Thymus (tissue), 14 donors: ENCODE measurements around the gene TM9SF4. TPM values are rescaled to one million over a fixed set of nuclear protein-coding genes. Genes with fewer than 3 reads are reported as not detected.

Source experiments
- DNase-seq, 9 donors: peaks; one replicate each; pipeline ENCODE4 v3.0.0-alpha.2; 2013; ENCODE audit warnings: low spot score in 9 of 9, low read depth in 6 of 9, missing footprints in 1 of 9
- H3K27ac ChIP-seq, 2 donors: one replicate each; pipeline ENCODE4 v1.5.1; 2013; ENCODE audit warnings: control low read depth in 1 of 2, low read depth in 1 of 2, low read length in 1 of 2, mild to moderate bottlenecking in 1 of 2, moderate library complexity in 1 of 2
- H3K27me3 ChIP-seq, 2 donors: one replicate each; pipeline ENCODE4 v1.5.1; 2013; ENCODE audit warnings: low read length in 1 of 2; ENCODE audit not compliant: control insufficient read depth in 2 of 2, insufficient read depth in 1 of 2
- H3K36me3 ChIP-seq, 2 donors: one replicate each; pipeline ENCODE4 v1.5.1; 2013; ENCODE audit warnings: low read length in 1 of 2, mild to moderate bottlenecking in 1 of 2, moderate library complexity in 1 of 2; ENCODE audit not compliant: control insufficient read depth in 2 of 2, insufficient read depth in 2 of 2
- H3K4me1 ChIP-seq, 2 donors: one replicate each; pipeline ENCODE4 v1.5.1; 2013; ENCODE audit warnings: low read length in 2 of 2; ENCODE audit not compliant: control insufficient read depth in 2 of 2, insufficient read depth in 2 of 2
- H3K4me3 ChIP-seq, 2 donors: one replicate each; pipeline ENCODE4 v1.5.1; 2013; ENCODE audit warnings: low read length in 2 of 2, control low read depth in 1 of 2, mild to moderate bottlenecking in 1 of 2
- H3K9me3 ChIP-seq, 2 donors: one replicate each; pipeline ENCODE4 v1.5.1; 2013; ENCODE audit warnings: low read length in 1 of 2, mild to moderate bottlenecking in 1 of 2; ENCODE audit not compliant: control insufficient read depth in 2 of 2, insufficient read depth in 1 of 2
- WGBS: extraction: QIAGEN DNeasy Blood & Tissue Kit; methylation state at CpG from one replicate; pipeline ENCODE4 v1.1.7; 2013; 5-methylcytosine and 5-hydroxymethylcytosine counted together
- long read RNA-seq, 10 donors: transcript quantifications; one replicate each; lab custom pipeline, GENCODE V29; 2026
- polyA plus RNA-seq: library from polyadenylated mRNA; stranded (reverse); fragments of 200-250 nt; gene quantifications from one replicate; pipeline ENCODE4 v1.2.3, GENCODE V29; 2013
- total RNA-seq: library from RNA; stranded (reverse); fragments of 120-200 nt; gene quantifications from one replicate; pipeline ENCODE4 v1.2.4, GENCODE V29; 2013
- donor health status: healthy.

Gene TM9SF4, protein sequence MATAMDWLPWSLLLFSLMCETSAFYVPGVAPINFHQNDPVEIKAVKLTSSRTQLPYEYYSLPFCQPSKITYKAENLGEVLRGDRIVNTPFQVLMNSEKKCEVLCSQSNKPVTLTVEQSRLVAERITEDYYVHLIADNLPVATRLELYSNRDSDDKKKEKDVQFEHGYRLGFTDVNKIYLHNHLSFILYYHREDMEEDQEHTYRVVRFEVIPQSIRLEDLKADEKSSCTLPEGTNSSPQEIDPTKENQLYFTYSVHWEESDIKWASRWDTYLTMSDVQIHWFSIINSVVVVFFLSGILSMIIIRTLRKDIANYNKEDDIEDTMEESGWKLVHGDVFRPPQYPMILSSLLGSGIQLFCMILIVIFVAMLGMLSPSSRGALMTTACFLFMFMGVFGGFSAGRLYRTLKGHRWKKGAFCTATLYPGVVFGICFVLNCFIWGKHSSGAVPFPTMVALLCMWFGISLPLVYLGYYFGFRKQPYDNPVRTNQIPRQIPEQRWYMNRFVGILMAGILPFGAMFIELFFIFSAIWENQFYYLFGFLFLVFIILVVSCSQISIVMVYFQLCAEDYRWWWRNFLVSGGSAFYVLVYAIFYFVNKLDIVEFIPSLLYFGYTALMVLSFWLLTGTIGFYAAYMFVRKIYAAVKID
- 13.6 TPM for total RNA-seq
- polyA plus RNA-seq: 18.7 TPM
- long read RNA-seq, donor 1, partial matches to known transcripts: 0 of 1 reads
- long read RNA-seq, donor 1, other reads (novel, unspliced or antisense): 0 of 1 reads
- long read RNA-seq, donor 2, partial matches to known transcripts: 11 of 14 reads
- long read RNA-seq, donor 2, other reads (novel, unspliced or antisense): 0 of 14 reads
- long read RNA-seq, donor 3, partial matches to known transcripts: 0 of 2 reads
- long read RNA-seq, donor 3, other reads (novel, unspliced or antisense): 0 of 2 reads
- long read RNA-seq, donor 4, partial matches to known transcripts: 5 of 5 reads
- long read RNA-seq, donor 4, other reads (novel, unspliced or antisense): 0 of 5 reads
- long read RNA-seq, donor 5, transcript TM9SF4-202 (18 exons, 3,978 nt): major isoform, 6 of 11 reads
- long read RNA-seq, donor 5, partial matches to known transcripts: 5 of 11 reads
- long read RNA-seq, donor 5, other reads (novel, unspliced or antisense): 0 of 11 reads
- long read RNA-seq, donor 6, partial matches to known transcripts: 7 of 11 reads
- long read RNA-seq, donor 6, other reads (novel, unspliced or antisense): 0 of 11 reads
- long read RNA-seq, donor 7, partial matches to known transcripts: 8 of 11 reads
- long read RNA-seq, donor 7, other reads (novel, unspliced or antisense): 0 of 11 reads
- long read RNA-seq, donor 8, partial matches to known transcripts: 0 of 1 reads
- long read RNA-seq, donor 8, other reads (novel, unspliced or antisense): 0 of 1 reads
- long read RNA-seq, donor 9, partial matches to known transcripts: 0 of 3 reads
- long read RNA-seq, donor 9, other reads (novel, unspliced or antisense): 0 of 3 reads
- long read RNA-seq, donor 10, partial matches to known transcripts: 0 of 3 reads
- long read RNA-seq, donor 10, other reads (novel, unspliced or antisense): 0 of 3 reads

DNA sequence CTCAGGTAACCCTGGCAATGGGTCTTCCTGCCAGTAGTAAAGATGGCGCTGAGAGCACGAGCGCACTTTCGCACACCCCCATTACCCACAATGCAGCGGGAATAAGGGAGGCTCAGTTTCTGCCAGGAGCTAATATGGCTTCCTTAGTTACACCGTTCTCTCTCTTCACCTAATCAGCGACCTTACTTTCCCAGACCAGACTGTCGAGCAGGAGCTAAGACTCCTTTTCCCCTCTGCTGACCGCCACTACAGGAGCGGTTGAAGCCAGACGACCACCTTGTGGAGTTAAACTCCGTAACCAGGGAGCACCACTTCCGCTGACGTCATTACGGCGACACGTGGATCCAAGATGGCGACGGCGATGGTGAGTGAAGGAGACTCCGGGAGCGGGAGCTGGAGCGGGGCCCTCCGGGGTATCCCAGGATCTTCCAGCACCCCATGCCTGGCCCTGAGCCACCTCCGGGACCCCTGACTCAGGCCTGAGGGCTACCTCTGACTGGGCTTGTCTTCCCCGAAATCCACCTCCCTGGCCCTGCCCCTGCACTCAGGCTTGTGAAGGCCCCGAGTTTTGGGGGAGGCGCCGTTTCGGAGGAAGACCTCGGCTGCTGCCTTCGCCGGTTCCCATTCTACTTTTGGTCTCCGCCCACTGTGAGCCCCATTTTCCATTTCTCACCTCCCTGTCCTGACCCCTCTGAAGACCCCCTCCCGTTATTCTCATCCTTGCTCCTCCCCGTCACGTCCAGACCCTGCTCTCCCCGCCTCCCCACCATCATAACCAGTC, at the start of gene TM9SF4:
Gene TM9SF4, plus strand, starts transcription at position 323 of the 781 bp plus-strand sequence. Its CDS starts 27 bp downstream, at position 350.
- Histone ChIP-seq H3K27me3 (no peaks in the 10 kb centered on the region), H3K4me1 (peaks cover 8 to 13% of the 10 kb centered on the region in 2 donors), H3K9me3 (peaks cover 0 to 4% of the 10 kb centered on the region in 2 donors), H3K27ac (peak within 1 kb of the TSS; percentile 93 to 99), H3K36me3 (no peaks in the 10 kb centered on the region), H3K4me3 (peak within 1 kb of the TSS; percentile 80 to 94)
- peak; percentile 89 to 99 (median 97) for DNase-seq
- under 1% methylated on average over 38 of the region's 38 CpGs for WGBS

DNA sequence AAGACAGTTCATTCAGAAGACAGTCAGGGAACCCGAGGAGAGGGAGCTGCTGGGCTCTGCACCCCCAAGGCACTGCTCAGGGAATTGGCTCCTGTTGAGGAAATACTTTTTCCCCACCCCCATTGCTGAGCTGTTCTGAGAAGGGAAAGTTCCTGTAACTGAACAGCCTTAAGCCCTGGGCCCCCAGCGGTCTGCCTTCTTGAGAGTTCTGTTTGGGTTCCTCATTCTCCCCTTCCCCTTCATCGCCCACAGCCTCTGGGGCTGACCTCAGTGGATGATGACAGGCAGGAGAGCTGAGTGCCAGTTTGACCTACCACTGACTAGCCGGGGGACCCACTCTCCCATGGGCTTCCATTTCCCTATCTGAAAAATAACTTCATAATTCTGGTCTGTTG, 46.7 kb upstream of the TM9SF4 start:
- Histone ChIP-seq H3K27ac (no peak overlapping the region), H3K4me1 (peaks cover 0 to 5% of the 10 kb centered on the region in 2 donors), H3K4me3 (no peak overlapping the region), H3K36me3 (no peaks in the 10 kb centered on the region), H3K9me3 (no peaks in the 10 kb centered on the region), H3K27me3 (no peaks in the 10 kb centered on the region)
- WGBS: 14% methylated on average over 4 of the region's 4 CpGs
- DNase-seq: peak in 1 of 9 donors; percentile 41

DNA sequence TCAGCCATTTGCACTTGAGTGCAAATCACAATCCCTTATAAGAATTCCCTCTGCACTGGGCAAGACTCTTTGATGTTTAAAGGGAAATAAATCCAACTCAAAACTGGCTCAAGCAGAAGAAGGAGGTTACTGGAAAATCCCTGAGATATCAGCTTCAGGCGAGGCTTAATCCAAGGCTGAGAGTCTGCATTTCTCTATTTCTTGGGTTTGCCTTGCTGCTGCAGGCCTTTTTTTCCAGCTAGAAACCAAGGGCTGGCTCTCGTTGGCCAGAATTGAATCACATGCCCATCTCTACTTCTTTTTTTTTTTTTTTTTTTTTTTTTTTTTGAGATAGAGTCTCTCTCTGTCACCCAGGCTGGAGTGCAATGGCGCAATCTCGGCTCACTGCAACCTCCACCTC, 45.8 kb upstream of the TM9SF4 start:
- Histone ChIP-seq H3K36me3 (no peaks in the 10 kb centered on the region), H3K27ac (peak overlapping the region in 1 of 2 donors; percentile 47), H3K27me3 (no peaks in the 10 kb centered on the region), H3K4me3 (no peak overlapping the region), H3K4me1 (peaks cover 0 to 5% of the 10 kb centered on the region in 2 donors), H3K9me3 (no peaks in the 10 kb centered on the region)
- 93% methylated on average over 4 of the region's 4 CpGs for WGBS
- no peak for DNase-seq

DNA sequence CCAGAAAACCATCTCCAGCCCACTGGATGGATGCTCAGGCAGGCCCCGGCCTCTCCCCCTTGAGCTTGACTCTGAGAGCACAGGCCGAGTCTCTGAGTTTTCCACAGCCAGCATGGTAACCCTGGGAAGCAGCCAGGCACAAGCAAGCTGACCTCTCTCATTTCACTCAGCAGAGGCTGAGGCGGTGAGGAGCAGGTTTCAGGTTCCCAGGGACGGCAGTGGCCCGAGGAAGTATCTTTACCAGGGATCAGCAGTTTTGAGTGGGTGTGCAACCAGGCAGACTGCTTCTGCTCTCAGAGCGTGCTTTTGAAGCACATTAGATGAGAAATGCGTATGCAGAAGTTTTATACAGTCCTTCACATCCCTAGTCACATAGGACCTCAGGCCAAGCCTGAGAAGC, 44.8 kb upstream of the TM9SF4 start:
- H3K27ac ChIP-seq: no peak overlapping the region
- WGBS: 92% methylated on average over 7 of the region's 7 CpGs

DNA sequence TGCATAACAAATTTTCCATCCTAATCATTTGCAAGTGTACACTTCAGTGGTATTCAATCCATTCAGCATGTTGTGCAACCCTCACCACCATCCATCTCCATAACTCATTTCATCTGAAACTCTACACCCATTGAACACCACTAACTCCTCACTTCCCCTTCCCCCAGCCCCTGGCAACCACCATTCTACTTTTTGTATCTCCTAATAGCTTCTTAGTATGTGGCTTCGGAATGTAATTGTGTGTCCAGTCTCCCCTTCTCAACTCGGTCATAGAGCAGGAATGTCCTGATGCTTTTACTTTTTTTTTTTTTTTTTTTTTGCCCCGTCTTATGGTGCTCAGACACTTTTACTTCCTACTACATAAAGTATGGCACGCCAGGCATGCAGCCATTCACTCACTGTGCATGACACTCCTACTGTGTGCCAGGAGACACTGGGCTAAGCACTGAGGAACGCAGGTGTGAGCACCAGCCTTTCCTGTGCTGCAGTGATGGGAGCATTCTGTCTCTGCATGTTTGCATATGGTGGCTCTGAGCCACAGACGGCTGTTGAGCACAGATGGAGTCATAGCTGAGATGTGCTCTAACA, 42.2 kb upstream of the TM9SF4 start:
- Histone ChIP-seq H3K27me3 (no peaks in the 10 kb centered on the region), H3K9me3 (no peaks in the 10 kb centered on the region), H3K4me3 (no peak overlapping the region), H3K27ac (no peak overlapping the region), H3K36me3 (no peaks in the 10 kb centered on the region), H3K4me1 (peaks cover 0 to 11% of the 10 kb centered on the region in 2 donors)
- no peak for DNase-seq
- WGBS: 93% methylated on average over 6 of the region's 6 CpGs

More for the DNA sequence above, 44.8 kb upstream of the TM9SF4 start:
- DNase-seq: no peak
- Histone ChIP-seq H3K4me3 (no peak overlapping the region), H3K4me1 (peaks cover 0 to 8% of the 10 kb centered on the region in 2 donors), H3K27me3 (no peaks in the 10 kb centered on the region), H3K9me3 (no peaks in the 10 kb centered on the region), H3K36me3 (no peaks in the 10 kb centered on the region)

DNA sequence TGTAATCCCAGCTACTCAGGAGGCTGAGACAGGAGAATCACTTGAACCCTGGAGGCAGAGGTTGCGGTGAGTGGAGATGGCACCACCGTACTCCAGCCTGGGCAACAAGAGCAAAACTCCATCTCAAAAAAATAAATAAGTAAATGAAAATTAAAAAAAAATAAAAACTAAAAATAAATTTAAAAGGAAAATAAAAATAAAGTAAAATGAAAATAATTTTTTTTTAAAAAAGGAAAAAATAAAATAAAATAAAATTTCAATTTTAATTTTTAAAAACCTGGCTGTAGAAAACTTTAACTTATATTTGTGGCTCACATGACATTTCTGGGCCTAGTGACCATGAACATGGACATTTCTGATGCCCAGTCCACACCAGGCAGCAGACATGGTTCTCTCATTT, 41.3 kb upstream of the TM9SF4 start:
- Histone ChIP-seq H3K9me3 (no peaks in the 10 kb centered on the region), H3K27me3 (no peaks in the 10 kb centered on the region), H3K4me1 (peaks cover 0 to 11% of the 10 kb centered on the region in 2 donors), H3K4me3 (no peak overlapping the region), H3K27ac (peak overlapping the region in 1 of 2 donors; percentile 55), H3K36me3 (no peaks in the 10 kb centered on the region)
- DNase-seq: no peak
- WGBS: 98% methylated on average over 2 of the region's 2 CpGs

DNA sequence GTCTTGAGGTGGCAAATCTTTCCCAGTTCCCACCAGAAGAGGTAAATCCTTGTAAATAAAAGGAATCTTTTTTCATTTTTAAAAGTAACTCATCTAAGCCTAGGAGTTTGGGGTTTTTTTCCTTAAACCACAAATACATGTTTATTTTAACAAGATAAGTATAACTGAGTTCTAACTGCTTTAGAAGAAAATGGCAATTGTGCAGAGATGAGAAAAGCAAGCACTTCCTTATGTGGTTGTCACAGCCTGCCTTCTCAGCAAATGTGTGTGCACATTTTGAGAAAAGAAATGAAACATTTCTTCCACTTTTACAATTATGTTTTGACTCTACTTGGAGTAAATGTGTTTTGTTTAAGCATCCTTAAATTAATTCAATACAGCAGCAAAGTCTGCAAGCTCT, 39.8 kb upstream of the TM9SF4 start:
- Histone ChIP-seq H3K9me3 (no peaks in the 10 kb centered on the region), H3K27ac (no peak overlapping the region), H3K27me3 (no peaks in the 10 kb centered on the region), H3K4me1 (peaks cover 0 to 6% of the 10 kb centered on the region in 2 donors), H3K4me3 (no peak overlapping the region), H3K36me3 (no peaks in the 10 kb centered on the region)
- no peak for DNase-seq
